Myometrial cell (primary cell): ENCODE data around the gene PIGK. TPM values are rescaled to one million over a fixed set of nuclear protein-coding genes. Genes with fewer than 3 reads are reported as not detected.

ENCODE experiments used
- total RNA-seq: library from RNA; depleted of rRNA; stranded (reverse); fragments of >200 nt; gene quantifications from 2 replicates; pipeline ENCODE4 v1.2.3, GENCODE V29; 2015

Gene PIGK
- 35.8 and 41.5 TPM in 2 replicates for total RNA-seq

GRCh38 chr1:77219166-77219887, at the start of gene PIGK:
TSS of gene PIGK (minus strand) at chr1:77219430. CDS start at chr1:77219402, 28 bp downstream.

Other genes with a start within 250 kb of the PIGK start
- gene AK5, start 62.6 kb upstream of the PIGK start, total RNA-seq = 17.0 and 43.4 TPM in 2 replicates